Esophagus squamous epithelium (tissue), 4 donors: Measurements from ENCODE around the gene MEGF10.

ENCODE experiments used
- POLR2A ChIP-seq, 4 donors: fragments of 450-650 bp; IDR thresholded peaks; one replicate each; pipeline ENCODE4 v1.6.1; 2017; ENCODE audit warnings: antibody characterized with exemption in 4 of 4, mild to moderate bottlenecking in 4 of 4, moderate library complexity in 3 of 4
- TF ChIP-seq, protein P1 (sequence below), 6 experiments: fragments of 450-650 bp in 4 of 6; fragments of 200-600 bp in 2 of 6; sonication (generic) in 2 of 6; IDR thresholded peaks; one replicate each; pipeline ENCODE4 v1.5.1; 2016 to 2019; ENCODE audit warnings: antibody characterized with exemption in 6 of 6, mild to moderate bottlenecking in 4 of 6, moderate library complexity in 4 of 6

DNA sequence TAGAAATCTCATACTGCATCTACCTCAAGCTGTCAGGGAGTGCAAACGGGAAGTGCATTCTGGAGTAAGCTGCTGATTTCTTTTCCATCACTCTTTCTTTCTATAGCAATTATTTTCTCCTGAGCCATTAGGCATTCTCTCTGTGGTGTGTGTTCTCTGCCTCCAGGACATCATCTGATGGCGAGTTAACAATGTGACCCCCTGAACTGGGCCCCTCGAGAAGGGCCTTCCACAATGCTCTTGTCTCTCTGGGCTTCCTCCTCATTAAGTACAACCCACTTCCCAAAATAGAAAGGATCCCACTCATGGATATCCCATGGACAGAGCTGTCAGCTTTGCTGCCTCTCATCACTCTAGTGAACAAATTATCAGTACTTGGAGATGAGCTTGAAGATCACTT is 130.2 kb downstream of the MEGF10 start:
- TF ChIP-seq, protein P1, sequence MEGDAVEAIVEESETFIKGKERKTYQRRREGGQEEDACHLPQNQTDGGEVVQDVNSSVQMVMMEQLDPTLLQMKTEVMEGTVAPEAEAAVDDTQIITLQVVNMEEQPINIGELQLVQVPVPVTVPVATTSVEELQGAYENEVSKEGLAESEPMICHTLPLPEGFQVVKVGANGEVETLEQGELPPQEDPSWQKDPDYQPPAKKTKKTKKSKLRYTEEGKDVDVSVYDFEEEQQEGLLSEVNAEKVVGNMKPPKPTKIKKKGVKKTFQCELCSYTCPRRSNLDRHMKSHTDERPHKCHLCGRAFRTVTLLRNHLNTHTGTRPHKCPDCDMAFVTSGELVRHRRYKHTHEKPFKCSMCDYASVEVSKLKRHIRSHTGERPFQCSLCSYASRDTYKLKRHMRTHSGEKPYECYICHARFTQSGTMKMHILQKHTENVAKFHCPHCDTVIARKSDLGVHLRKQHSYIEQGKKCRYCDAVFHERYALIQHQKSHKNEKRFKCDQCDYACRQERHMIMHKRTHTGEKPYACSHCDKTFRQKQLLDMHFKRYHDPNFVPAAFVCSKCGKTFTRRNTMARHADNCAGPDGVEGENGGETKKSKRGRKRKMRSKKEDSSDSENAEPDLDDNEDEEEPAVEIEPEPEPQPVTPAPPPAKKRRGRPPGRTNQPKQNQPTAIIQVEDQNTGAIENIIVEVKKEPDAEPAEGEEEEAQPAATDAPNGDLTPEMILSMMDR (IDR thresholded peaks at IDR 0.05) = no peak
- no peak for TF ChIP-seq POLR2A (IDR thresholded peaks at IDR 0.05)
